Upper lobe of left lung (tissue), 4 donors: Measurements from ENCODE around the gene TMEM128.

Experiments used
- POLR2A ChIP-seq, 4 donors: fragments of 450-650 bp; IDR thresholded peaks; one replicate each; pipeline ENCODE4 v1.5.1; 2016 to 2017; ENCODE audit warnings: antibody characterized with exemption in 4 of 4, mild to moderate bottlenecking in 2 of 4
- POLR2AphosphoS5 ChIP-seq, 2 donors: sonication (generic); formaldehyde crosslinking; IDR thresholded peaks; one replicate each; pipeline ENCODE4 v1.5.1; 2017; ENCODE audit warnings: antibody characterized with exemption in 2 of 2
- TF ChIP-seq, protein P1 (sequence below), 6 experiments: fragments of 450-650 bp in 4 of 6; fragments of 200-600 bp in 2 of 6; sonication (generic) in 2 of 6; IDR thresholded peaks; one replicate each; pipeline ENCODE4 v1.5.1; 2016 to 2019; ENCODE audit warnings: antibody characterized with exemption in 6 of 6

DNA sequence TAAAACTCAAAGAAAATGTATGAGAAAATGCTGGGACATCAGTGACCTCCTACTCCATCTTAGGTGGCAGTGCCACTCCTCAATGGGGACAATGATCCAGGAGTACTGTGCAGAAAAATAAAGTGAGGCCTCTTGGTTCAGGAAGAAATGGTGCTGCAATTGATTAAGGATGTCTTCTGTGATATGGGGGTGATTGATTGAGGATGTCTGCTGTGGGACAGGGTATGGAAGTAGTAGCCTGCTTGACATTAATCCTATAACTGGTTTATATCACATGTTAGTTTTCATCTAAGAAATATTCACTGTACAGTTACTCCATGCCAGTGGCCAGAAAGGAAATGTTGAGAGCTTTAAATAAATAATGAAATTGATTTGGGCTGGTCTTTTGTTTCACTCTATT lies 41.8 kb downstream of the TMEM128 start:
- TF ChIP-seq, protein P1, sequence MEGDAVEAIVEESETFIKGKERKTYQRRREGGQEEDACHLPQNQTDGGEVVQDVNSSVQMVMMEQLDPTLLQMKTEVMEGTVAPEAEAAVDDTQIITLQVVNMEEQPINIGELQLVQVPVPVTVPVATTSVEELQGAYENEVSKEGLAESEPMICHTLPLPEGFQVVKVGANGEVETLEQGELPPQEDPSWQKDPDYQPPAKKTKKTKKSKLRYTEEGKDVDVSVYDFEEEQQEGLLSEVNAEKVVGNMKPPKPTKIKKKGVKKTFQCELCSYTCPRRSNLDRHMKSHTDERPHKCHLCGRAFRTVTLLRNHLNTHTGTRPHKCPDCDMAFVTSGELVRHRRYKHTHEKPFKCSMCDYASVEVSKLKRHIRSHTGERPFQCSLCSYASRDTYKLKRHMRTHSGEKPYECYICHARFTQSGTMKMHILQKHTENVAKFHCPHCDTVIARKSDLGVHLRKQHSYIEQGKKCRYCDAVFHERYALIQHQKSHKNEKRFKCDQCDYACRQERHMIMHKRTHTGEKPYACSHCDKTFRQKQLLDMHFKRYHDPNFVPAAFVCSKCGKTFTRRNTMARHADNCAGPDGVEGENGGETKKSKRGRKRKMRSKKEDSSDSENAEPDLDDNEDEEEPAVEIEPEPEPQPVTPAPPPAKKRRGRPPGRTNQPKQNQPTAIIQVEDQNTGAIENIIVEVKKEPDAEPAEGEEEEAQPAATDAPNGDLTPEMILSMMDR (IDR thresholded peaks at IDR 0.05), result no peak
- TF ChIP-seq POLR2AphosphoS5 (IDR thresholded peaks at IDR 0.05) (no peak), POLR2A (IDR thresholded peaks at IDR 0.05) (no peak)
